Activated CD8-positive, alpha-beta T cell treated with anti-CD3 and anti-CD28 coated beads, Interleukin-2, amount 10 ng/mL, durations not matched to agents 7 days and 5 days (primary cell): Measurements from ENCODE around the gene DDX41. TPM values are rescaled to one million over a fixed set of nuclear protein-coding genes. Genes with fewer than 3 reads are reported as not detected.

Experiments used
- total RNA-seq, 2 experiments: library from RNA; stranded (reverse); gene quantifications; one replicate each; pipeline ENCODE4 v1.2.3, GENCODE V29; 2021

DDX41 gene
- total RNA-seq, 2 experiments from 2014 or later, result 135 to 149 TPM

Other genes with a start within 250 kb of the DDX41 start
- 10 to 100 TPM; 44.1 to 48.8 TPM for gene RAB24, start 213.2 kb downstream of the DDX41 start, total RNA-seq
- gene PRELID1, start 213.2 kb downstream of the DDX41 start, total RNA-seq, result 100 to 1,000 TPM; 152 to 154 TPM
- 10 to 100 TPM; 93.2 to 96.9 TPM for gene MXD3, start 205.1 kb downstream of the DDX41 start, total RNA-seq
- 100 to 1,000 TPM; 119 to 127 TPM for gene LMAN2, start 165.3 kb downstream of the DDX41 start, total RNA-seq
- 100 to 1,000 TPM; 112 to 117 TPM for gene RGS14, start 159.0 kb downstream of the DDX41 start, total RNA-seq
- 1 to 10 TPM; 2.0 to 2.1 TPM for gene SLC34A1, start 132.5 kb downstream of the DDX41 start, total RNA-seq
- gene PFN3, start 116.3 kb downstream of the DDX41 start, total RNA-seq, result not detected
- 1 to 10 TPM; 3.2 to 3.5 TPM for gene F12, start 107.4 kb downstream of the DDX41 start, total RNA-seq
- gene GRK6, start 90.3 kb downstream of the DDX41 start, total RNA-seq, result 100 to 1,000 TPM; 206 to 213 TPM
- gene PRR7, start 70.1 kb downstream of the DDX41 start, total RNA-seq, result 10 to 100 TPM in 1 of 2 experiments, 1 to 10 TPM in 1; 9.8 to 11.6 TPM
- gene DBN1, start 43.3 kb downstream of the DDX41 start, total RNA-seq, result 100 to 1,000 TPM in 1 of 2 experiments, 10 to 100 TPM in 1; 92.9 to 104 TPM
- 10 to 100 TPM; 62.5 to 67.3 TPM for gene PDLIM7, start 19.4 kb downstream of the DDX41 start, total RNA-seq
- 1 to 10 TPM; 7.3 to 7.8 TPM for gene DOK3, start 7.1 kb downstream of the DDX41 start, total RNA-seq
- 100 to 1,000 TPM in 1 of 2 experiments, 10 to 100 TPM in 1; 95.8 to 105 TPM for gene FAM193B, start 37.6 kb upstream of the DDX41 start, total RNA-seq
- 100 to 1,000 TPM; 104 to 109 TPM for gene TMED9, start 75.2 kb upstream of the DDX41 start, total RNA-seq
- gene B4GALT7, start 83.2 kb upstream of the DDX41 start, total RNA-seq, result 10 to 100 TPM; 17.3 to 19.5 TPM